ENCODE results near the gene SLC39A13. TPM values are rescaled to one million over a fixed set of nuclear protein-coding genes. Genes with fewer than 3 reads are reported as not detected.
A peak's percentile ranks its signal among the peaks of the same experiment; 100 is the strongest.

Gene SLC39A13
- total RNA-seq, 1 experiment from 2014 or later, result 50.2 TPM

GRCh38 chr11:47415091-47415854, 6.9 kb downstream of the SLC39A13 start:
- H3K4me1 ChIP-seq (ENCODE audit: control insufficient read depth, insufficient read depth, low read length), result peaks cover 26% of the 10 kb centered on the region
- CTCF ChIA-PET, result no interaction called here
- H3K9me3 ChIP-seq (ENCODE audit: control insufficient read depth, insufficient read depth, low read depth, low read length), result no peaks in the 10 kb centered on the region
- POLR2A ChIA-PET, result interaction anchor here (0.6 kb wide), 1 partner anchor 15 kb away, joined by 8 read pairs; no protein-coding TSS in a partner anchor
- intact Hi-C loops (cut with micrococcal nuclease; ENCODE audit: unreplicated experiment) (no loop called here), in situ Hi-C loops (cut with HindIII; ENCODE audit: low pct_unique_long_range_greater_than_20kb, low sequenced_read_pairs) (no loop called here)
- ATAC-seq (peak; percentile 4), DNase-seq (ENCODE audit: low read depth, low spot score) (no peak)
- no peak overlapping the region for H3K4me3 ChIP-seq (ENCODE audit: low read depth in 2 of 2, low read length in 2 of 2)
- H3K27ac ChIP-seq (ENCODE audit: low read length), result peak overlapping the region; percentile 53
- H3K27me3 ChIP-seq (ENCODE audit: control insufficient read depth, insufficient read depth, low read length), result no peaks in the 10 kb centered on the region
- TF ChIP-seq REST (IDR thresholded peaks at IDR 0.05; ENCODE audit: insufficient read depth in 1 of 2, low read depth in 2 of 2, low read length in 1 of 2) (no peak), SIN3A (IDR thresholded peaks at IDR 0.05; ENCODE audit: borderline replicate concordance, insufficient read depth, low read depth, low read length) (no peak), POLR2AphosphoS5 (IDR thresholded peaks at IDR 0.05; ENCODE audit: low read depth, low read length) (no peak), TCF7L2 (IDR thresholded peaks at IDR 0.05; ENCODE audit: low read depth, low read length) (no peak)
- no peaks in the 10 kb centered on the region for H3K36me3 ChIP-seq (ENCODE audit: control insufficient read depth, insufficient read depth, low read length)
- BruUV-seq (replicated peaks), result TSS peak; percentile 55

- no peaks in the 10 kb centered on the region for H3K27me3 ChIP-seq (ENCODE audit: control insufficient read depth, insufficient read depth, low read length)
- ChIA-PET CTCF (no interaction called here), POLR2A (no interaction called here)
- intact Hi-C loops (cut with micrococcal nuclease; ENCODE audit: unreplicated experiment) (no loop called here), in situ Hi-C loops (cut with HindIII; ENCODE audit: low pct_unique_long_range_greater_than_20kb, low sequenced_read_pairs) (no loop called here)
- H3K4me1 ChIP-seq (ENCODE audit: control insufficient read depth, insufficient read depth, low read length), result peaks cover 26% of the 10 kb centered on the region
- no TSS peak for BruUV-seq (replicated peaks)
- no peak overlapping the region for H3K4me3 ChIP-seq (ENCODE audit: low read depth in 2 of 2, low read length in 2 of 2)
- ATAC-seq (peak; percentile 75), DNase-seq (ENCODE audit: low read depth, low spot score) (peak; percentile 18)
- TF ChIP-seq POLR2AphosphoS5 (IDR thresholded peaks at IDR 0.05; ENCODE audit: low read depth, low read length) (peak; percentile 87), TCF7L2 (IDR thresholded peaks at IDR 0.05; ENCODE audit: low read depth, low read length) (no peak; the same call in 1 of the 2 replicates), CTCF (IDR thresholded peaks at IDR 0.05) (no peak), SIN3A (IDR thresholded peaks at IDR 0.05; ENCODE audit: borderline replicate concordance, insufficient read depth, low read depth, low read length) (0 out of 2 replicates have a peak, but pooled peaks have one; percentile 31), REST (IDR thresholded peaks at IDR 0.05; ENCODE audit: insufficient read depth in 1 of 2, low read depth in 2 of 2, low read length in 1 of 2) (no peak)
- H3K9me3 ChIP-seq (ENCODE audit: control insufficient read depth, insufficient read depth, low read depth, low read length), result no peaks in the 10 kb centered on the region
- H3K36me3 ChIP-seq (ENCODE audit: control insufficient read depth, insufficient read depth, low read length), result no peaks in the 10 kb centered on the region
- H3K27ac ChIP-seq (ENCODE audit: low read length), result peak overlapping the region; percentile 53
Observed at GRCh38 chr11:47415949-47416472, 7.6 kb downstream of the SLC39A13 start.
